Spleen (tissue), 11 donors: Measurements from ENCODE around the gene ADCY10. TPM values are rescaled to one million over a fixed set of nuclear protein-coding genes. Genes with fewer than 3 reads are reported as not detected.

ENCODE experiments used
- DNase-seq: peaks from one replicate; pipeline ENCODE4 v3.0.0-alpha.2; 2020
- H3K27ac ChIP-seq, 8 donors: fragments of 200-600 bp; sonication (generic) in 7 of 8; 1 replicate in 4 of 8; 2 replicates in 4 of 8; pipeline versions ENCODE4 v1.5.0 to v1.8.0; 2016 to 2021; ENCODE audit warnings: inconsistent platforms in 4 of 8, mild to moderate bottlenecking in 4 of 8, moderate library complexity in 1 of 8
- H3K27me3 ChIP-seq, 7 donors: fragments of 200-600 bp; sonication (generic) in 6 of 7; replicated peaks in 1 of 7; 1 replicate in 4 of 7; 2 replicates in 3 of 7; pipeline versions ENCODE4 v1.5.0 to v1.8.0; 2016 to 2021; ENCODE audit warnings: inconsistent platforms in 3 of 7, mild to moderate bottlenecking in 1 of 7
- H3K36me3 ChIP-seq, 6 donors: fragments of 200-600 bp; sonication (generic) in 5 of 6; 1 replicate in 4 of 6; 2 replicates in 2 of 6; pipeline versions ENCODE4 v1.5.0 to v1.8.0; 2016 to 2021; ENCODE audit warnings: inconsistent platforms in 2 of 6
- H3K4me1 ChIP-seq, 6 donors: fragments of 200-600 bp; sonication (generic) in 5 of 6; 1 replicate in 3 of 6; 2 replicates in 3 of 6; pipeline versions ENCODE4 v1.5.0 to v1.8.0; 2016 to 2021; ENCODE audit warnings: inconsistent platforms in 3 of 6
- H3K4me3 ChIP-seq, 8 donors: fragments of 200-600 bp; sonication (generic) in 7 of 8; 1 replicate in 4 of 8; 2 replicates in 4 of 8; pipeline versions ENCODE4 v1.5.0 to v1.8.0; 2016 to 2021; ENCODE audit warnings: inconsistent platforms in 4 of 8, mild to moderate bottlenecking in 4 of 8, moderate library complexity in 2 of 8
- H3K9me3 ChIP-seq, 8 donors: fragments of 200-600 bp; sonication (generic) in 7 of 8; 1 replicate in 4 of 8; 2 replicates in 4 of 8; pipeline versions ENCODE4 v1.5.0 to v1.8.0; 2016 to 2021; ENCODE audit warnings: inconsistent platforms in 4 of 8
- POLR2A ChIP-seq, 3 donors: fragments of 450-650 bp; IDR thresholded peaks; one replicate each; pipeline ENCODE4 v1.5.1; 2017; ENCODE audit warnings: antibody characterized with exemption in 3 of 3, mild to moderate bottlenecking in 1 of 3
- POLR2AphosphoS5 ChIP-seq, 3 donors: sonication (generic); formaldehyde crosslinking; IDR thresholded peaks; one replicate each; pipeline ENCODE4 v1.5.1; 2017; ENCODE audit warnings: antibody characterized with exemption in 3 of 3
- WGBS, 5 donors: extraction: QIAGEN DNeasy Blood & Tissue Kit in 3 of 5; methylation state at CpG; one replicate each; pipeline versions ENCODE4 v1.1.5 to v1.1.7; 2013 to 2018; 5-methylcytosine and 5-hydroxymethylcytosine counted together
- intact Hi-C: fragments of 100-400 bp; cut with DNase I; formaldehyde crosslinking; loops from one replicate; pipeline ENCODE4 v1.15.0; 2023; ENCODE audit warnings: low total_unique reads
- polyA plus RNA-seq, 3 donors: library from polyadenylated mRNA; stranded (reverse); fragments of 200-250 nt; gene quantifications; one replicate each; pipeline ENCODE4 v1.2.1, GENCODE V29; 2013
- total RNA-seq, 7 donors: library from RNA; depleted of rRNA in 3 of 7; stranded (reverse); fragments of >200 nt in 3 of 7; fragmentation: NEBNext Ultra II Directional in 4 of 7; extraction: Animal tissue kit (Norgen Biotek cat#: 25700) in 4 of 7; gene quantifications; one replicate each; pipeline versions ENCODE4 v1.1.0 to v1.2.1, GENCODE V29; 2016 to 2021
- TF ChIP-seq, protein P1 (sequence below), 11 experiments: fragments of 200-600 bp in 7 of 11; fragments of 450-650 bp in 4 of 11; sonication (generic) in 4 of 11; IDR thresholded peaks in 8 of 11; conservative IDR thresholded peaks in 3 of 11; 1 replicate in 7 of 11; 2 replicates in 4 of 11; pipeline versions ENCODE4 v1.4.0 to v1.8.0; 2016 to 2021; ENCODE audit warnings: antibody characterized with exemption in 11 of 11, inconsistent platforms in 4 of 11, mild to moderate bottlenecking in 1 of 11
- donor health status: healthy with polysubstance abuse.
- donor health status: DM: no; HTN: no; CAD: no; lungs with moderate emphysema.
- donor health status: DM: no; HTN: no; CAD: no.
- donor health status: Bipolar disorder and iron deficiency.
- donor health status: healthy.
- donor health status: DM: no; HTN: no; CAD: no.
- donor health status: DM: yes; HTN: yes; CAD: no.

The ADCY10 gene
- total and polyA plus RNA-seq, 10 donors, result 0.04 to 0.40 (median 0.16) TPM; not detected in 4

DNA sequence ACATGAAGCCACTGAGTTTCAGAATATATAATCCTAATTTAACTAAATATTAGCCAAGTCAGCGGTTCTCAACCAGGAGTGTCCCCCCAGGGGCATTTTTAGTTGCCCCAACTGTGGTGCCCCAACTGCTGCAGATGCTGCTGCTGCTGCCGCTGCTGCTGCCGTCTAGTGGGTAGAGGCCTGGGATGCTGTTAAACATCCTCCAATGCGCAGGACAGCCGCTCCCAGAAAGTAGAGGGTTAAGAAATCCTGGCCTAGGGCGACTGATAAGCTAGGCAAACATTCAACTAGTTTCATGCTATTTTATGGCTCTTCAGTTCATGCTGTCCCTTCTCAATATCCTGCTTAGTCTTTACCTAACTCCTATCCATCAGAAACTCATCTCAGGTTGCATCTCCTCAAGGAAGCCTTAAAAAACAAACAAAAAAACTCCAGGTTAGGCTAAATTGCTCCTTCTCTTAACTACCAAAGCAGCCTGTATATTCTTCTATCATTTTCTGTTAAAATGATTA, 12.6 kb upstream of the ADCY10 start:
- H3K36me3 ChIP-seq, result peaks cover 0 to 14% (median 0%) of the 10 kb centered on the region in 6 donors
- WGBS, 5 donors, result 89 to 94% (median 93%) methylated on average over 6 of the region's 6 CpGs
- H3K4me3 ChIP-seq, result no peak overlapping the region
- intact Hi-C loops, result no loop called here
- no peak for DNase-seq
- no peak overlapping the region for H3K27ac ChIP-seq
- no peaks in the 10 kb centered on the region for H3K27me3 ChIP-seq
- peaks cover 0 to 15% (median 6%) of the 10 kb centered on the region in 6 donors for H3K4me1 ChIP-seq
- H3K9me3 ChIP-seq, result no peaks in the 10 kb centered on the region
- TF ChIP-seq, protein P1, sequence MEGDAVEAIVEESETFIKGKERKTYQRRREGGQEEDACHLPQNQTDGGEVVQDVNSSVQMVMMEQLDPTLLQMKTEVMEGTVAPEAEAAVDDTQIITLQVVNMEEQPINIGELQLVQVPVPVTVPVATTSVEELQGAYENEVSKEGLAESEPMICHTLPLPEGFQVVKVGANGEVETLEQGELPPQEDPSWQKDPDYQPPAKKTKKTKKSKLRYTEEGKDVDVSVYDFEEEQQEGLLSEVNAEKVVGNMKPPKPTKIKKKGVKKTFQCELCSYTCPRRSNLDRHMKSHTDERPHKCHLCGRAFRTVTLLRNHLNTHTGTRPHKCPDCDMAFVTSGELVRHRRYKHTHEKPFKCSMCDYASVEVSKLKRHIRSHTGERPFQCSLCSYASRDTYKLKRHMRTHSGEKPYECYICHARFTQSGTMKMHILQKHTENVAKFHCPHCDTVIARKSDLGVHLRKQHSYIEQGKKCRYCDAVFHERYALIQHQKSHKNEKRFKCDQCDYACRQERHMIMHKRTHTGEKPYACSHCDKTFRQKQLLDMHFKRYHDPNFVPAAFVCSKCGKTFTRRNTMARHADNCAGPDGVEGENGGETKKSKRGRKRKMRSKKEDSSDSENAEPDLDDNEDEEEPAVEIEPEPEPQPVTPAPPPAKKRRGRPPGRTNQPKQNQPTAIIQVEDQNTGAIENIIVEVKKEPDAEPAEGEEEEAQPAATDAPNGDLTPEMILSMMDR (IDR thresholded peaks at IDR 0.05 in 8 of 11, conservative IDR thresholded peaks at IDR 0.05 in 3 of 11), result no peak
- TF ChIP-seq POLR2A (IDR thresholded peaks at IDR 0.05) (no peak), POLR2AphosphoS5 (IDR thresholded peaks at IDR 0.05) (no peak)

DNA sequence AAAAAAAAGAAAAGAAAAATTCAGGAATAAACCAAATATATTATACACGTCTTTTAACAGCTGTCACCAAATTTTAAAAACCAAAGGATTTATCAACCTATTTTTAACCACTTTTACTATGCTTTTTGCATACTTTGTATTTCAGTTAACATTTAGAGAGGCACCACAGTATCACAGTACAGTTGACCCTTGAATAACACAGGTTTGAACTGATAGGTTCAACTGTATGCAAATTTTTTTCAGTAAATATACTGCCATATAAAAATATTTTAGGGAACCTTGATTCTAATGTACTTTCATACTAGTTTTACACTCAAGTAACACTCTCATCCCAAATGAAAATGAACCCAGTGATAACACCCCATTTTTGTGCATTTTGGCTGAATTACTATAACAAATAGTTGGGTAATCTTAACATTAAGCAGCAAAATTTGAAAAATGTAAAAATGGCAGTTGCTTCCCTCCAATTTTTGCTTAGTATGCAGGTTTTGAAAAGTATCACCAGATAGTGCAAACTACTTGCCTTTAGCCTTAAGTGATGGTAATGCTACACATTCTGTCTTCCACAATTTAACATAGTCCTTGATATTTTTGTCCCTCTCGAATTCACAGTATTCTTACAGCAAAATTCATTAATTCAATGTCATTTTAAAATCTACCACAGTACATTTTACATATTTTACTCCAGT, 10.8 kb upstream of the ADCY10 start:
- intact Hi-C loops, result no loop called here

GRCh38 chr1:167924102-167924501, 10.2 kb upstream of the ADCY10 start:
- intact Hi-C loops, result no loop called here
- no peaks in the 10 kb centered on the region for H3K9me3 ChIP-seq
- no peak for DNase-seq
- no peaks in the 10 kb centered on the region for H3K27me3 ChIP-seq
- peaks cover 0 to 15% (median 6%) of the 10 kb centered on the region in 6 donors for H3K4me1 ChIP-seq
- 92 to 98% (median 96%) methylated on average over 2 of the region's 2 CpGs for WGBS, 5 donors
- H3K4me3 ChIP-seq, result no peak overlapping the region
- TF ChIP-seq POLR2AphosphoS5 (IDR thresholded peaks at IDR 0.05) (no peak), POLR2A (IDR thresholded peaks at IDR 0.05) (no peak)
- TF ChIP-seq, protein P1 (IDR thresholded peaks at IDR 0.05 in 8 of 11, conservative IDR thresholded peaks at IDR 0.05 in 3 of 11), result no peak
- no peak overlapping the region for H3K27ac ChIP-seq
- peaks cover 0 to 15% (median 0%) of the 10 kb centered on the region in 6 donors for H3K36me3 ChIP-seq

More for the DNA sequence above, 10.8 kb upstream of the ADCY10 start:
- Histone ChIP-seq H3K27ac (no peak overlapping the region), H3K36me3 (peaks cover 0 to 14% (median 0%) of the 10 kb centered on the region in 6 donors), H3K9me3 (no peaks in the 10 kb centered on the region), H3K4me3 (no peak overlapping the region), H3K4me1 (peaks cover 0 to 15% (median 6%) of the 10 kb centered on the region in 6 donors), H3K27me3 (no peaks in the 10 kb centered on the region)
- TF ChIP-seq, protein P1 (IDR thresholded peaks at IDR 0.05 in 8 of 11, conservative IDR thresholded peaks at IDR 0.05 in 3 of 11), result no peak
- TF ChIP-seq POLR2A (IDR thresholded peaks at IDR 0.05), result no peak
- TF ChIP-seq POLR2AphosphoS5 (IDR thresholded peaks at IDR 0.05), result no peak
- 89 to 98% (median 95%) methylated on average over 2 of the region's 2 CpGs for WGBS, 5 donors
- DNase-seq, result no peak

DNA sequence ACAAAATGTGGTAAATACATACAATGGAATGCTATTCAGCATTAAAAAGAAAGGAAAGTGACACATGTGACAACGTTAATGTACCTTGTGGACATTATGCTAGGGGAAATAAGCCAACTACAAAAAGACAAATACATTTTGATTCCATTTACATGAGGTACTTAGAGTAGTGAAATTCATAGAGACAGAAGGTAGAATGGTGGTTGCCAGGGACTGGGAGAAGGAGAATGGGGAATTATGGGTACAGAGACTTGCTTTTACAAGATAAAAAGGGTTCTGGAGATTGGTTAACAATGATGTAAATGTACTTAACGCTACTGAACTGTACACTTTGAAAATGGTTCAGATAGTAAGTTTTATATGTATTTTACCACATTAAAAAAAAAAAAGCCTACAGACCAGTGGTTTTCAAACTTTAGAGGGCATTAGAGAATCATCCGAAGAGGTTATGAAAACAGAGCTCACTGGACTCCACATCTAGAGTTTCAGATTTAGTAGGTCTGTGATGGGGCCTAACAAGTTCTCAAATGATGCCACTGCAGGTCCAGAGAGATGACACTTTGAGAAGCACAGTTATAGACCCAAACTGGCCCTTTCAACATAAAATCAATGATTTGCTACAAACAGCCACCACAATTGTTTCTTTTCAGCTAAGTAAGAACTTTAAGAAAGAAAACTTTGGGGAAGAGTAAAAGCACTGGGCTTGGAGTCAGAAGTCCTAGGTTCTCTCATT, 9.6 kb upstream of the ADCY10 start:
- 84 to 95% (median 91%) methylated on average over 3 of the region's 3 CpGs for WGBS, 5 donors
- peaks cover 0 to 21% (median 1%) of the 10 kb centered on the region in 6 donors for H3K36me3 ChIP-seq
- no peaks in the 10 kb centered on the region for H3K27me3 ChIP-seq
- DNase-seq, result no peak
- no peaks in the 10 kb centered on the region for H3K9me3 ChIP-seq
- intact Hi-C loops, result no loop called here
- TF ChIP-seq POLR2AphosphoS5 (IDR thresholded peaks at IDR 0.05) (no peak), POLR2A (IDR thresholded peaks at IDR 0.05) (no peak)
- TF ChIP-seq, protein P1 (IDR thresholded peaks at IDR 0.05 in 8 of 11, conservative IDR thresholded peaks at IDR 0.05 in 3 of 11), result no peak
- no peak overlapping the region for H3K27ac ChIP-seq
- H3K4me3 ChIP-seq, result no peak overlapping the region
- peaks cover 0 to 15% (median 6%) of the 10 kb centered on the region in 6 donors for H3K4me1 ChIP-seq
